Measurements from ENCODE around the gene OR4E1. TPM values are rescaled to one million over a fixed set of nuclear protein-coding genes. Genes with fewer than 3 reads are reported as not detected.
"Not testable (repeated sequence)": the region's sequence is repeated elsewhere in the genome, so short reads cannot be mapped to it uniquely, and the experiment has no call there.

The OR4E1 gene
- total RNA-seq, 2 donors from 2014 or later: not detected

DNA sequence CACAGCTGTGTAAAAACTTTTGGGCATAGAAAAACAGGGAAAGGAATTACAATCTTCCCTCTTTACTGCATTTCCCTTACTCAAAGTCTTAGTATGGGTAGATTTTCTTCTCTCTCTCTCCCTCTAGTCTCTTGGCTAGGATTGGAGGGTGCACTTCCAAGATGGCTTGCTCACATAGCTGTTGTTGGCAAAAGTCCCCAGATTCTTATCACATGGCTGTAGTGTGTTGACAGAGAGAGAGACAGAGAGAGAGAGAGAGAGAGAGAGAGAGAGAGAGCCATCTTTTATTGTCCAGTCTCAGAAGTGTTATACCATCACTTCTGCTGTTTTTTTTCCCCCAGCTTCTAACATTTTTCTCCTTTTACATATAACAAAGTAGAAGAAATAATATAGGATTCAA is 26.2 kb downstream of the OR4E1 start:
- no peak overlapping the region for H3K4me3 ChIP-seq
- DNase-seq (ENCODE audit: low spot score): no peak

DNA sequence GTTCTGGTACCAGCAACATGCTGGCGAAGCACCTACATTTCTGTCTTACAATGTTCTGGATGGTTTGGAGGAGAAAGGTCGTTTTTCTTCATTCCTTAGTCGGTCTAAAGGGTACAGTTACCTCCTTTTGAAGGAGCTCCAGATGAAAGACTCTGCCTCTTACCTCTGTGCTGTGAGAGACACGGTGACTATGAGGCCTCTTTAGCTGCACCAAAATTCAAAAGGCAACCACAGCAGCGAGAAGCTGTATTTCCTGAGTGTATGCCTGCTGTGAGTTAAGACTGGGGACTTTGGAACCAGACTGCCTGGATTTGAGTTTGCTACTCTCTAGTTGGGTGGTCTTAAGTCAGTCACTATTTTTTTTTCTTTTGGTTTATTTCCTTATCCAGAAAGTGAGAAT is 30.2 kb downstream of the OR4E1 start:
- H3K9me3 ChIP-seq: no peaks in the 10 kb centered on the region
- no peaks in the 10 kb centered on the region for H3K4me1 ChIP-seq
- H3K27me3 ChIP-seq: no peaks in the 10 kb centered on the region
- DNase-seq (ENCODE audit: low spot score): no peak
- no peak overlapping the region for H3K4me3 ChIP-seq
- no peaks in the 10 kb centered on the region for H3K36me3 ChIP-seq
- no peak overlapping the region for H3K27ac ChIP-seq
- TF ChIP-seq, protein P1, sequence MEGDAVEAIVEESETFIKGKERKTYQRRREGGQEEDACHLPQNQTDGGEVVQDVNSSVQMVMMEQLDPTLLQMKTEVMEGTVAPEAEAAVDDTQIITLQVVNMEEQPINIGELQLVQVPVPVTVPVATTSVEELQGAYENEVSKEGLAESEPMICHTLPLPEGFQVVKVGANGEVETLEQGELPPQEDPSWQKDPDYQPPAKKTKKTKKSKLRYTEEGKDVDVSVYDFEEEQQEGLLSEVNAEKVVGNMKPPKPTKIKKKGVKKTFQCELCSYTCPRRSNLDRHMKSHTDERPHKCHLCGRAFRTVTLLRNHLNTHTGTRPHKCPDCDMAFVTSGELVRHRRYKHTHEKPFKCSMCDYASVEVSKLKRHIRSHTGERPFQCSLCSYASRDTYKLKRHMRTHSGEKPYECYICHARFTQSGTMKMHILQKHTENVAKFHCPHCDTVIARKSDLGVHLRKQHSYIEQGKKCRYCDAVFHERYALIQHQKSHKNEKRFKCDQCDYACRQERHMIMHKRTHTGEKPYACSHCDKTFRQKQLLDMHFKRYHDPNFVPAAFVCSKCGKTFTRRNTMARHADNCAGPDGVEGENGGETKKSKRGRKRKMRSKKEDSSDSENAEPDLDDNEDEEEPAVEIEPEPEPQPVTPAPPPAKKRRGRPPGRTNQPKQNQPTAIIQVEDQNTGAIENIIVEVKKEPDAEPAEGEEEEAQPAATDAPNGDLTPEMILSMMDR (IDR thresholded peaks at IDR 0.05): no peak

More for the DNA sequence above, 26.2 kb downstream of the OR4E1 start:
- no peak overlapping the region for H3K27ac ChIP-seq
- no peaks in the 10 kb centered on the region for H3K4me1 ChIP-seq
- H3K36me3 ChIP-seq: no peaks in the 10 kb centered on the region
- H3K9me3 ChIP-seq: no peaks in the 10 kb centered on the region
- H3K27me3 ChIP-seq: no peaks in the 10 kb centered on the region
- TF ChIP-seq, protein P1 (IDR thresholded peaks at IDR 0.05): no peak

DNA sequence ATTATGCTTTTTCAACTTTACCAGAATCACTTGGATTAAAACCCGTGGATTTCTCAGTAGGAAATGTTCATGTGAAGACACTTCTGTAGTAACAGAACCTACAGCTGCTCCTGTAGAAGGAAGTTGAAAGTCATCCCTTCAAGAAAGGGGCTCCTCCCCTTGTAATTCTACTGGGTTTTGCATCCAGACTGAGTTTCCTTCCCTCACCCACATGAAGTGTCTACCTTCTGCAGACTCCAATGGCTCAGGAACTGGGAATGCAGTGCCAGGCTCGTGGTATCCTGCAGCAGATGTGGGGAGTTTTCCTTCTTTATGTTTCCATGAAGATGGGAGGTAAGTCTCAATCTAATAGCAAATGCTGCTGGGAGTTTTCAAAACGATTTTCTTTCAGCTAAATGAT is 30.9 kb downstream of the OR4E1 start:
- Histone ChIP-seq H3K4me3 (no peak overlapping the region), H3K27ac (no peak overlapping the region), H3K27me3 (no peaks in the 10 kb centered on the region), H3K36me3 (no peaks in the 10 kb centered on the region), H3K9me3 (no peaks in the 10 kb centered on the region), H3K4me1 (no peaks in the 10 kb centered on the region)
- TF ChIP-seq, protein P1 (IDR thresholded peaks at IDR 0.05): no peak
- DNase-seq (ENCODE audit: low spot score): no peak

DNA sequence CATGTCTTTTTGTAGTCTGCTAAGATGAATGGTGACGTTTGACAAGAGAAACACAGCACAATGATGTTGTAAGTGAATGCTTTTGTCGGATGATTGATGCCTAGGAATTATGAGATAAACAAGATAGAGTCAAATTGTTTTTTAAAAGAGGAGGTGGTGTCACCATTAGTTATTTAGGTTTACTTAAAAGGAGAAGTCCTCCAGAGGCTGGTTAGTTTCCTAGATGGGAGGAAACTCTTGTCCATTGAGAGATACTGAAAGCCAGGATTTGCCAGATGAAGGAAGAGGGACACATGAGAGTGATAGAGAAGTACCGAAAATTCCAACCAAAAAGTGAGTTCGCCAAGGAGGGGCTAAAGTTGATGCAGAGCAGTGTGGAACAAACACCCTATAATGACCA is 38.8 kb downstream of the OR4E1 start, which contains the start of gene OR10G2:
Gene OR10G2, minus strand, starts transcription at position 101 of the 400 bp plus-strand sequence. Its CDS starts 98 bp downstream, at position 3.
- no peak within 1 kb of the TSS for H3K27ac ChIP-seq
- TF ChIP-seq, protein P1 (IDR thresholded peaks at IDR 0.05): no peak
- H3K4me1 ChIP-seq: no peaks in the 10 kb centered on the region
- H3K36me3 ChIP-seq: no peaks in the 10 kb centered on the region
- H3K27me3 ChIP-seq: no peaks in the 10 kb centered on the region
- DNase-seq (ENCODE audit: low spot score): no peak
- peaks cover 0 to 3% of the 10 kb centered on the region in 2 donors for H3K9me3 ChIP-seq
- H3K4me3 ChIP-seq: no peak within 1 kb of the TSS

DNA sequence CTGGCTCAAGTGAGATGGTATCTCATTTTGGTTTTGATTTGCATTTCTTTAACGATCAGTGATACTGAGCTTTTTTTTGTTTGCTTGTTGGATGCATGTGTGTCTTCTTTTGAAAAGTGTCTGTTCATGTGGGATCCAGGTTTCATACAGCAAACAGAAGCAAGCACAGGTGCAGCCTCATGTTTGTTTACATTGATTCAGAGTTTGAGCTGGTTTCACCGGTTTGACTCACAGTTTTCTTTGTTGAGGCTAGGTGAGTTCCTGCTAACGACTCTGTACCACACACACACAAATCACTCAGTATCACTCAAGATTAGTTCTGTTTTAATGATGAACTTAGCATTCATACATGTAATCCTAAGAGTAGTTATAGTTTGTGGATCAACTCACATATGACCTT is 42.5 kb downstream of the OR4E1 start:
- no peak for DNase-seq (ENCODE audit: low spot score)
- H3K27ac ChIP-seq: no peak overlapping the region
- H3K9me3 ChIP-seq: peaks cover 0 to 3% of the 10 kb centered on the region in 2 donors
- no peaks in the 10 kb centered on the region for H3K36me3 ChIP-seq
- no peaks in the 10 kb centered on the region for H3K27me3 ChIP-seq
- no peak overlapping the region for H3K4me3 ChIP-seq
- TF ChIP-seq, protein P1 (IDR thresholded peaks at IDR 0.05): no peak
- no peaks in the 10 kb centered on the region for H3K4me1 ChIP-seq

DNA sequence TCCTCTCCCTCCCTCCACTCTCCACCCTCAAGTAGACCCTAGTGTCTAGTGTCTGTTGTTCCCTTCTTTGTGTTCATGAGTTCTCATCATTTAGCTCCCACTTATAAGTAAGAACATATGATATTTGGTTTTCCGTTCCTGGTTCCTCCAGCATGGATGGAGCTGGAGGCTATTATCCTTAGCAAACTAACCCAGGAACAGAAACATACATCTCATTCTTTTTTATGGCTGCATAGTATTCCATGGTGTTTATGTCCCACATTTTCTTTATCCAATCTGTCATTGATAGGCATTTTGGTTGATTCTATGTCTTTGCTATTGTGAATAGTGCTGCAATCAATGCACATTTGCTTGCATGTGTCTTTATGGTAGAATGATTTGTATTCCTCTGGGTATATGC is 43.1 kb downstream of the OR4E1 start:
- H3K36me3 ChIP-seq; DNase-seq (ENCODE audit: low spot score); H3K27me3 ChIP-seq; H3K9me3 ChIP-seq; H3K4me3 ChIP-seq; H3K4me1 ChIP-seq; H3K27ac ChIP-seq: not testable (repeated sequence)

Data from right atrium auricular region (tissue), 2 donors.